HEK293T (cell line): ENCODE data around the gene ANKK1.

Source experiments
- CTCF ChIA-PET: fragments of 350-600 bp; formaldehyde crosslinking; extraction: SDS; loops from one replicate; lab custom pipeline; 2021; ENCODE audit warnings: antibody characterized with exemption, inconsistent platforms; lab: Yijun Ruan, JAX
- POLR2A ChIA-PET: fragments of 350-600 bp; formaldehyde crosslinking; extraction: SDS; loops from one replicate; lab custom pipeline; 2020; ENCODE audit warnings: antibody characterized with exemption, inconsistent platforms; lab: Yijun Ruan, JAX
- DNase-seq: peaks from one replicate; pipeline ENCODE4 v3.0.0; 2012; ENCODE audit warnings: mixed read lengths; ENCODE audit errors: extremely low spot score
- ARNT ChIP-seq: fragments of 450-650 bp; IDR thresholded peaks from 2 replicates; pipeline ENCODE4 v1.6.1; 2017; ENCODE audit warnings: mild to moderate bottlenecking
- BHLHE40 ChIP-seq: fragments of 450-650 bp; IDR thresholded peaks from 2 replicates; pipeline ENCODE4 v1.6.1; 2016; ENCODE audit warnings: mild to moderate bottlenecking, moderate library complexity, borderline replicate concordance
- CTBP1 ChIP-seq: fragments of 450-650 bp; IDR thresholded peaks from 2 replicates; pipeline ENCODE4 v1.6.1; 2016; ENCODE audit warnings: borderline replicate concordance
- ELF4 ChIP-seq: fragments of 450-650 bp; IDR thresholded peaks from 2 replicates; pipeline ENCODE4 v1.6.1; 2017; ENCODE audit warnings: antibody characterized with exemption
- FOXA1 ChIP-seq: fragments of 450-650 bp; IDR thresholded peaks from 2 replicates; pipeline ENCODE4 v1.6.1; 2016; ENCODE audit warnings: mild to moderate bottlenecking
- FOXK2 ChIP-seq: fragments of 450-650 bp; IDR thresholded peaks from 2 replicates; pipeline ENCODE4 v1.6.1; 2016; ENCODE audit warnings: mild to moderate bottlenecking
- FOXM1 ChIP-seq: fragments of 450-650 bp; IDR thresholded peaks from 2 replicates; pipeline ENCODE4 v1.6.1; 2017; ENCODE audit warnings: mild to moderate bottlenecking, borderline replicate concordance
- HDGF ChIP-seq: fragments of 450-650 bp; IDR thresholded peaks from 2 replicates; pipeline ENCODE4 v1.6.1; 2017; ENCODE audit warnings: antibody characterized with exemption, borderline replicate concordance
- L3MBTL2 ChIP-seq: fragments of 450-650 bp; conservative IDR thresholded peaks from 2 replicates; pipeline ENCODE4 v1.6.1; 2016; ENCODE audit warnings: mild to moderate bottlenecking
- LEF1 ChIP-seq: fragments of 450-650 bp; IDR thresholded peaks from 2 replicates; pipeline ENCODE4 v1.6.1; 2017; ENCODE audit warnings: mild to moderate bottlenecking, borderline replicate concordance
- NFRKB ChIP-seq: fragments of 450-650 bp; IDR thresholded peaks from 2 replicates; pipeline ENCODE4 v1.6.1; 2016; ENCODE audit warnings: mild to moderate bottlenecking, moderate library complexity
- SP1 ChIP-seq: fragments of 450-650 bp; IDR thresholded peaks from 2 replicates; pipeline ENCODE4 v1.6.1; 2017
- SUZ12 ChIP-seq: fragments of 450-650 bp; IDR thresholded peaks from 2 replicates; pipeline ENCODE4 v1.6.1; 2016; ENCODE audit warnings: mild to moderate bottlenecking
- TARDBP ChIP-seq: fragments of 450-650 bp; IDR thresholded peaks from 2 replicates; pipeline ENCODE4 v1.6.1; 2016
- ZNF384 ChIP-seq: fragments of 450-650 bp; IDR thresholded peaks from 2 replicates; pipeline ENCODE4 v1.6.1; 2016
- TF ChIP-seq, protein P1 (sequence below): fragments of 450-650 bp; IDR thresholded peaks from 2 replicates; pipeline ENCODE4 v1.6.1; 2016

ANKK1 gene

DNA sequence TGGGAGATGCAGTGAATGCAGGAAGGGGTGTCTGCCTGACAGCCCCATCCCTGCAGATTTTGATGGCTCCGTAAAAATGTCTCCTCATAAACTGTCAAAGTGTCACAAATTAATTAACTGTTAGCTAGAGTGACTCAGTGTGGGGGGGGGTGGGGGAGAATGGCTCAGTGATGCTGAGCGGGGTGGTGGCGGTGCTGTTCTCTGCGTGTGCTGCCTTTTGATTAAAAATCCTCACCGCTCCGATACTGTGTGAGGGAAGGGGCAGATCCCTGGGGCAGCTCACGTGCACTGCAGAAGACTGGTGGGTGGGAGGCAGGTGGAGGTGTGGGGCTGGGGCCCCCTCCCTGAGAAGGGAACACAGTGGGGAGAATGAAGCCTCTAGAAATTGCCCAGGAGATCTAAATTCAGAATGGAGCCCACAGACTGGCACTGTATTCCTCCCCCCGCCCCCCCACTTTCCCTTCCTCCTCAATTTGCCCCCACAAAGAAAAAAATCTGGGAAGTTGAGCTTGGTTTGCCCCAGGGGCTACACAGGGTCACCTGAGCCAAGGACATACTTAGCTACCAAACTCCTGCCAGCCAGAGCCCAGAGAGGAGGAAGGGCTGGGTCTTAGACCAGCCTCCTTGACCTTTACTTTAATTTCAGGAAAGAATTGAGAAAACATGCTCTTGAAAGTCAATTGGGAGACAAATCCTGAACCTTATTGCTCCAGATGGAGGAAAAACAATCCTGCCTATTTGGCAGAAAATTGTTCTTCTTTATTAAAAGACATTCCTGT, 47.8 kb downstream of the ANKK1 start:
- POLR2A ChIA-PET = no interaction called here
- CTCF ChIA-PET = no interaction called here
- no peak for TF ChIP-seq FOXA1
- TF ChIP-seq CTBP1 = no peak
- TF ChIP-seq SUZ12 = no peak
- DNase-seq = no peak

DNA sequence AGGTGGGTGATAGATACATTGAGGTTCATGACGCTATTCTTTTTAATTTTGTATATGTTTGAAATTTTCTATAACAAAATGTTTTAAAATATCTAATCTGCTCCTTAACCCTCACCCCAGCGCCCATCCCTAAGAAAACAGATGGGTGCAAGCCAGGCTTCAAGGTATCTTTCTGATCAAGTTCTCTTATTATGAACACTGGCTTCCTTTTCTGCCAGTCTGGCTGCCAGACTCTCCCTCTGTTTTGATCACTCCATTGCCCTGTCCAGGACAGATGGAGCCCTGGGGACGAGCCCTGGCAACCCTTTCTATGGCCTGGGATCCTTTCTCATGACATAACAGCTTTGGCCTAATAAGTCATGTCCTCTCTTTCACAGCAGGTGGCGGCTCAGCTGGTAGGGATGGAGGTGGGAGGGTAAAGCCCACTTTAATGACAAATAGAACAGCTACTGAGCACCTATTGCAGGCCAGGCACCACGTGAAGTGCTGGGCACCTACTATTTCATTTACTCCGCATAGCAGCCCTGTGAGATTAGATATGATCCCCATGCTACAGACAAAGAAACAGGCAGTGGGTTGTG, 49.2 kb downstream of the ANKK1 start:
- DNase-seq = no peak
- TF ChIP-seq SUZ12 (no peak), HDGF (no peak), TARDBP (no peak), BHLHE40 (no peak), ELF4 (no peak), ARNT (no peak), LEF1 (no peak), CTBP1 (no peak), FOXK2 (no peak), FOXA1 (no peak), NFRKB (no peak), L3MBTL2 (no peak), ZNF384 (no peak)
- ChIA-PET POLR2A (no interaction called here), CTCF (no interaction called here)

DNA sequence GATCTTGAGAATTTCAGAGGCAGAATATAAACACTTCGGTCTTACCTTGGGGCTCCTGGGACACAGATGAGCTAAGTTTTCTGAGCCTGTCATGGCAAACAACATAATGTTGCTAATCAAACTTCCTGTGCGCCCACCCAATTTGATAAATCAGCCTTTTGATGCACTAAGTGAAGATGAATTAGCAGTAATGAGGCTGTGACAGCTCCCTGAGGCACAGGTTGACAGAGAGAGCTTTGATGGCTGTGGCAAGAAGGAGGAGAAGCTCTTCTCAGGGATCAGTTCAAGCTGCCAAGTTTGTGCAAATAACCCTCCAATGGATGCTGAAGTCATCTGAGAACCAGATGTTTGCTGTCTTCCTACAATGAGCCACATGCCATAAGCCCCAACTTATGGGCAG, 53.2 kb downstream of the ANKK1 start:
- DNase-seq = no peak
- POLR2A ChIA-PET = no interaction called here
- CTCF ChIA-PET = no interaction called here
- no peak for TF ChIP-seq L3MBTL2
- no peak for TF ChIP-seq NFRKB

DNA sequence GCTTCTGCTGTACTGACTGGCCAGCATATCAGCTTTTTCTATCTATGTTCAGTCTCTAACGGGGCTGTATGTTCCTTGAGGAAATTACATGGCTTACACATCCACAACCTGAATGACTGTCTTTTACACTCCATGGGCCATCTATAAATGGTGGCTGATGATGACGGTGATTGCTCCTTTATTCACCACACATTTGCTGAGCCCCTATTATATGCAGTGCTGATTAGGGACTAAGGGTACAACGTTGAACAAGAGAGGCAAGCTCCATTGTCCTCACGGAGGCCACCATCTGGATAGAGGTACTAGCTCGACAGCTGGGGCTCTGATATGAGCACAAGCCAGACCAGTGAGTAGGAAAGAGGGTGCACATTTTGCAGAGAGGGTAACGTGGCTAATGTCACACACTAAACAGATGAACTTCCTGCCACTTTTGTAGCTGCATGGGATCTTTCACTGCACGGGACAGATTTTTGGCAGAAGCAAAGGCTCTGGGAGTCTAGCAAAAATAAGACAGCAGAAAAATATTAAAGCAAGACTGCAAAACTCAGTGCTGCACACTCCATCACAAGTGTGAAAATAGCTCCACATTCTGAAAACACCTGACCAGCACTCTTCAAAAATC, 57.0 kb downstream of the ANKK1 start:
- TF ChIP-seq ZNF384 (no peak), HDGF (no peak), L3MBTL2 (no peak), ELF4 (no peak), BHLHE40 (no peak)
- POLR2A ChIA-PET = interaction anchor here (1.2 kb wide), 1 partner anchor 13 kb away, joined by 3 read pairs; no protein-coding TSS in a partner anchor
- no peak for DNase-seq
- CTCF ChIA-PET = no interaction called here

DNA sequence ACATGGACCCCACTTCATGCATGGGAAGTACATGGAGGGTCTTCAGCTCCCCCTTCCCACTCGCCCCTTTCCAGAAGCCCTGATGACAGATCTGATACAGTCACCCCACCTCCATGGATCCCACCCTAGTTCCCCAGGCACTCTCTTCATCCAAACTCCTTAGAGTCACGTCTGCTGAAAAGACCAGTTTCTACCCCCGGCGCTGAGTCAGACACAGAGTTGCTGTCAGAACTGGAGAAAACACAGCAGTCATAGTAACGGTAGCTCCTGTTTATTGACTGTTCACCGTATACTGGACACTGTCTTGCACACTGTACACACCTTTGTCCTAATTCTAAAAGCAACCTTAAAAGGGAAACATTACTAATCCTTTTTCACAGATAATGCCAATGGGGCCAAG, 58.5 kb downstream of the ANKK1 start:
- no peak for TF ChIP-seq SP1
- no peak for TF ChIP-seq LEF1
- TF ChIP-seq L3MBTL2 = no peak
- TF ChIP-seq, protein P1, sequence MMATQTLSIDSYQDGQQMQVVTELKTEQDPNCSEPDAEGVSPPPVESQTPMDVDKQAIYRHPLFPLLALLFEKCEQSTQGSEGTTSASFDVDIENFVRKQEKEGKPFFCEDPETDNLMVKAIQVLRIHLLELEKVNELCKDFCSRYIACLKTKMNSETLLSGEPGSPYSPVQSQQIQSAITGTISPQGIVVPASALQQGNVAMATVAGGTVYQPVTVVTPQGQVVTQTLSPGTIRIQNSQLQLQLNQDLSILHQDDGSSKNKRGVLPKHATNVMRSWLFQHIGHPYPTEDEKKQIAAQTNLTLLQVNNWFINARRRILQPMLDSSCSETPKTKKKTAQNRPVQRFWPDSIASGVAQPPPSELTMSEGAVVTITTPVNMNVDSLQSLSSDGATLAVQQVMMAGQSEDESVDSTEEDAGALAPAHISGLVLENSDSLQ = no peak
- TF ChIP-seq ZNF384 = no peak
- no peak for TF ChIP-seq SUZ12
- no peak for TF ChIP-seq ELF4
- TF ChIP-seq TARDBP = no peak
- TF ChIP-seq ARNT = no peak
- TF ChIP-seq NFRKB = no peak
- TF ChIP-seq HDGF = no peak
- no peak for TF ChIP-seq BHLHE40
- TF ChIP-seq FOXK2 = no peak
- TF ChIP-seq FOXA1 = no peak
- no peak for TF ChIP-seq FOXM1
- no peak for TF ChIP-seq CTBP1
- ChIA-PET POLR2A (no interaction called here), CTCF (no interaction called here)
- DNase-seq = no peak

DNA sequence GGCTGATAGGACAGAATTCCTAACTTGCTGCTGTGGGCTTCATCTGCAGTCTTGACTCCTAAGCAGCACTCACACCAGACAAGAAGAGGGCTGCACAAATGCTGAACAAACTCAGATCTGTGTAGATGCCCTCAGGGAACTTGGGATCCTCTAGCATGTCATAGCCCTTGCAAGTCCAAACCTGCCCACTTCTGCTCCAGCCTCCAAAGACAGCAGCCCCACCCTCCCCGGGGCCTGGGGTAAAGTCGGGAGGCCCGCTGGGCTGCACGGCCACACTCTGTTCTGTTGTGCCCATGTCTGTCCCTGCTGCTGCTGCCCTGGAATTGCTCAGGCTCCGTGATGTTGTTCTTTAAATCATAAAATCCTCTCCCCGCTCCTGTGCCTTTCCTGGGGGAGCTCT, 59.4 kb downstream of the ANKK1 start:
- ChIA-PET CTCF (no interaction called here), POLR2A (no interaction called here)
- no peak for DNase-seq
- TF ChIP-seq BHLHE40 = no peak
- no peak for TF ChIP-seq SUZ12
- no peak for TF ChIP-seq ZNF384
- no peak for TF ChIP-seq ARNT
- no peak for TF ChIP-seq FOXM1
- no peak for TF ChIP-seq LEF1
- no peak for TF ChIP-seq FOXK2
- TF ChIP-seq NFRKB = no peak
- TF ChIP-seq CTBP1 = no peak
- TF ChIP-seq FOXA1 = no peak
- TF ChIP-seq L3MBTL2 = no peak
- no peak for TF ChIP-seq ELF4
- TF ChIP-seq HDGF = no peak
- no peak for TF ChIP-seq TARDBP
- no peak for TF ChIP-seq SP1
- TF ChIP-seq, protein P1 = no peak
